ENCODE results near the gene EPN3.

The EPN3 gene

GRCh38 chr17:50534222-50534978 is 1.9 kb downstream of the EPN3 start:
- DNase-seq (ENCODE audit: low read depth in 2 of 2): no peak

GRCh38 chr17:50534979-50535326 is 2.4 kb downstream of the EPN3 start:
- no peak for DNase-seq (ENCODE audit: low read depth in 2 of 2)

- no peak for DNase-seq (ENCODE audit: low read depth in 2 of 2)
These were observed 2.9 kb downstream of the EPN3 start for GRCh38 chr17:50535407-50535806.

- no peak for DNase-seq (ENCODE audit: low read depth in 2 of 2)
These were observed 4.4 kb downstream of the EPN3 start for GRCh38 chr17:50536683-50537646.

GRCh38 chr17:50537721-50538548 is 5.4 kb downstream of the EPN3 start:
- DNase-seq (ENCODE audit: low read depth in 2 of 2): no peak

GRCh38 chr17:50538549-50539410 is 6.2 kb downstream of the EPN3 start:
- DNase-seq (ENCODE audit: low read depth in 2 of 2): no peak

GRCh38 chr17:50539762-50540559 is 7.4 kb downstream of the EPN3 start:
- DNase-seq (ENCODE audit: low read depth in 2 of 2): no peak

GRCh38 chr17:50540560-50541401 is 8.2 kb downstream of the EPN3 start:
- DNase-seq (ENCODE audit: low read depth in 2 of 2): no peak

- DNase-seq (ENCODE audit: low read depth in 2 of 2): no peak
These were observed 8.8 kb downstream of the EPN3 start for GRCh38 chr17:50541402-50541715.

GRCh38 chr17:50541716-50542688 is 9.5 kb downstream of the EPN3 start:
- DNase-seq (ENCODE audit: low read depth in 2 of 2): peak; percentile 77 to 79

GRCh38 chr17:50542795-50543774 is 10.6 kb downstream of the EPN3 start:
- DNase-seq (ENCODE audit: low read depth in 2 of 2): no peak

GRCh38 chr17:50544516-50544915 is 12.0 kb downstream of the EPN3 start:
- DNase-seq (ENCODE audit: low read depth in 2 of 2): no peak

- no peak for DNase-seq (ENCODE audit: low read depth in 2 of 2)
These were observed 12.8 kb downstream of the EPN3 start for GRCh38 chr17:50545311-50545710.

- DNase-seq (ENCODE audit: low read depth in 2 of 2): no peak
These were observed 14.1 kb downstream of the EPN3 start for GRCh38 chr17:50546701-50547034.

GRCh38 chr17:50547035-50547735 is 14.7 kb downstream of the EPN3 start, which contains the start of gene SPATA20:
Gene SPATA20 (plus strand): TSS chr17:50547174. CDS start chr17:50547209, 35 bp downstream.
- peak; percentile 67 to 86 for DNase-seq (ENCODE audit: low read depth in 2 of 2)

- no peak for DNase-seq (ENCODE audit: low read depth in 2 of 2)
These were observed 15.2 kb downstream of the EPN3 start for GRCh38 chr17:50547736-50548083.

- no peak for DNase-seq (ENCODE audit: low read depth in 2 of 2)
These were observed 16.3 kb downstream of the EPN3 start for GRCh38 chr17:50548831-50549230.

Measured in activated CD4-positive, alpha-beta T cell treated with anti-CD3 and anti-CD28 coated beads for 24 hours (primary cell).